Forelimb muscle (tissue), 1 donor: Measurements from ENCODE around the gene OLFML2B. TPM values are rescaled to one million over a fixed set of nuclear protein-coding genes. Genes with fewer than 3 reads are reported as not detected.

Experiments used
- DNase-seq: peaks from one replicate; pipeline ENCODE4 v3.0.0-alpha.2; 2013; ENCODE audit warnings: low read depth
- polyA plus RNA-seq: library from polyadenylated mRNA; unstranded; fragments of 120-200 nt; gene quantifications from one replicate; pipeline ENCODE4 v1.2.1, GENCODE V29; 2013; ENCODE audit not compliant: insufficient read length

The OLFML2B gene
- polyA plus RNA-seq, 1 donor = 83.5 TPM

DNA sequence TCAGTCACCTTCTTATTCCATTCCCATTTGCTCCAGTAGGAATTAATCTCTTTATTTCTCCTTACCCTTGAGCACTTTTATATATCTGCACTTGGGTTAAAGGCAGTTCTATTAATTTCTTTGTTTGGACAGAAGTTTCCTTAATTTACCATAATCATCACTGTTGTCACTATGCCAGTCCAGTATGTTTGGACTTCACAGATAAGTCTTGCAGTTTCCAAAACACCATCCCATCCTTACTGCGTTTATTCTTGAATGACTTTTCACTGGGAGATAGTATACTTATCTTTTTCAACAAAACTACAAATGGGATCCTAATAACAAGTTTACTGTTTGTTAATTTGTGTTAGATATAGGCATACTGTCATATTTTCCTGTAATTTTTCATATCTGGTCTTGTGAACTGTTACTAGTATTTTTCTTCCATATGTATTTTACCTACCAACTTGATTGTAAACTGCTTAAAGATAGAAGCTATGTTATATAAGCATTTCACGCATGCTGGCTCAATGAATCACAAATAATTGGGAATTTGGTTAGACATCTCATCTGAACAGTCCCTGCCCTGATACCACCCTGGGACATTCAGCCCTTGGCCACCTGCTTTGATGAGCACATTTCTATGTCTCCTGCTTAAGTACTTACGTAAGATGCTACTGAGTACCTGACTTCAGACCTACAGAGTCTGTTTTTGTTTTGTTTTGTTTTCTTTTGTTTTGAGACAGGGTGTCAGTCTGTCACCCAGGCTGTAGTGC lies 78.2 kb downstream of the OLFML2B start:
- no peak for DNase-seq

DNA sequence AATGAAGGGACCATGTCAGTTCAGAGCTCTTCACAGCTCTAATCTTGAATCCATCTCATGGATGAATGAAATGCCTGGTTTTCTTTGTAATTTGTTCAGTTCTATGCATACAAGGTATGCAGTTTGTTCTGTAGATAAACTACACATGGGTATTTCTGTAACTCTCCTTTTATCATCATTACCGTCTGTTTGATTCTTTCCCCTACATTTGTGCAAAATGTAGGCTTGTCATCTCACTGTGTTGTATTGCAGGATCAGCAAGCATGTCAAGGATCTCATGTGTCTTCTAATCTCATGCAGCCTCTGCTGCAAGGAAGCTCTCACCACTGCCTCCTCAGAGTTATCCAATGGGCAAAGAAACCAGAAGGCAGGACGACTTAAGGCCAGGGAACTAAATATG lies 79.3 kb downstream of the OLFML2B start:
- no peak for DNase-seq

DNA sequence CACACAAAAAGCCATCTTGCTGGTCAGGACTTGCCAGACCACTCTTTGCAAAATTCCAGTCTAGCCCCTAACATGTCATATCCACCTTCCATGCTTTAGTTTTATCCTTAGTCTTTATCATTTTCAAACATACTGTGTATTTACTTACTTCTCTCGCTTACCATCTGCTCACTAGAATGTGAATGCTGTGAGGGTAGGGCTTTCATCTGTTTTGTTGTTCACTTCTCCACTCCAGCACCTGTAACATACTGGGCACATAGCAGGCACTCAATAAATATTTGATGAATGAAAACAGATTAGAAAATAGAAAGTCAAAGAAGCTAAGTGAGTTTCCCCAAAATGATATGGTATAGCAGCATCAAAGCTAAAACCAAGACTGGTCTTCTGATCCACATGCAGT lies 79.9 kb downstream of the OLFML2B start:
- DNase-seq = no peak

DNA sequence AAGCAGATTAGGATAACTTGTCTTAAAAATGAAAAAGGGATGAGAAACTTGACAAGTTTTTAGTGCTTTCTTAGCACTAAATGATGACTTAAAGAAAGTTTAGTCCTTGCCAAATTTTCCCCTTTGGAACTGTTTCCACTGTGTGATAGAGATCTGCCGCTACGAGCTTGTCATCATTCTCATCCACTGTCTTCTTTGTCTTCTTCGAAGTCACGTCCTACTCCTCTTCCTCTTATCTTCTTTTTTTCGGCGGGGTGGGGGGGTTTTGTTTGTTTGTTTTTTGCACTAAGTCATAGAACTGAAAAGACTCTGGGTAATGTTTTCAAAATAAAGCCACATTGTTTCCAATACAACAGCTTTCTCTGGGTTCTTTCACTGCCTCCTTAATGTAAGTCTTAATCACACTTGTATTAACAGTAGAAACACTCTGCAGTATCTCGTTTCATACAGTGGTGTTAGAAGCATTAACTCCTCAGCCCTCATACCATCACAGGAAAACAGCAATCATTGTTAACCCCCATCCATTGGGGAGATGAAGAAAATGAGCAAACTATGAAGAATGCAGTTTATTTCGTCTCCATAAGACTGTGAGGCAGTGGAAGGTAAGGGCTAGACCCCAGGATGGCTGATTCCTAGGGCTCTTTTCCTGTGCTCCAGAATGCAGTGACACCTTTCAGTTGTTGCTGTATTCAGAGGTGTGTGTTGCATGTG lies 81.8 kb downstream of the OLFML2B start:
- DNase-seq = no peak

DNA sequence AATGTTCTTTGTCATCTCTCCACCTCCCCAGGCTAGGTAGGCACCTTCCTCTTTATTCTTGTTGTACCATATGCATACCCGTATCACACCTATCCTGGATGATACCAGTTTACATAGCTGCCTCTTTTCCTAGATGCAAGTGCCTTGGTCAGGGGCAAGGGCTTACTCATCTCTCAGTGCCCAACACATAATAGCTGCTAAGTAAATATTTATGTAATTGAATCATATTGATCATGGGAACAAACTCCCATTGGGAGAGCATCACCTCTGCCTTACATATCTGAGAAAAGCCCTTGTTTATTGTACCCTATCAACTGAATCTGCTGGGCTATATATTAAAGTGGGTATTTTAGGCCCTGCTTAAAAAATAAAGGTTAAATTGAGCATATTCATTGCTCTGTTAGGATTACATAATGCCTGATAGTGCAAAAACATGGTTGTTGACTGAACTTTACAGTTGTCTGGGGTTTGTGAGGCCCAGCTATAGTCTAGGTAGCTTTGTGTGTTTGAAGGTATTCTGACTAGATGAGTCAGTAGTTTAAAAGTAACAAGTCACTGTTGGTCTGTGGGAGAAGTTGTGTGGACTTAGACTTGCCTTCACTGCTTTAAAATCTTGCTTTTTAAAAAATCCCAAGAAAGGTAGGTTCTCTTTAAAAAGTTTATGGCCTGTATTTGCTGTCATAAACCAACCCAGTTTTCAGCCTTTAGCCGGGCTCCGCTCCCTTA lies 82.6 kb downstream of the OLFML2B start:
- no peak for DNase-seq

DNA sequence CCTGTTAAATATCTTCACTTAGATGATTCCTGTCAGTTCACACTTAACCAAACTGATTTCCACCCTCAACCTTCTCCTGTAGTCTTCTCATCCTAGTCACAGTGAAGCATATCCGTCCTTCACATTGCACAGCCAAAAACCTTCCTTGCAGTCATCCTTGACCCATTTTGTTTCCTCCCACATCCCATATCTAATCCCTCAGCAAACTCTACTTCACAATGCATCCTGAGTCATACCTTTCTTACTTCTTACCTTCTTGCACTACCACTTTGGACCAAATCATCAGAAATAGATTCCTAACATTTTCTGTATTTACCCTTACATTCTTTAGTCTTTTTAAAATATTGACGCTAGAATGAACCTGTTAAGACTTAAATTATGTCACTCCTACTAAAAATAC lies 86.9 kb downstream of the OLFML2B start:
- DNase-seq = no peak

DNA sequence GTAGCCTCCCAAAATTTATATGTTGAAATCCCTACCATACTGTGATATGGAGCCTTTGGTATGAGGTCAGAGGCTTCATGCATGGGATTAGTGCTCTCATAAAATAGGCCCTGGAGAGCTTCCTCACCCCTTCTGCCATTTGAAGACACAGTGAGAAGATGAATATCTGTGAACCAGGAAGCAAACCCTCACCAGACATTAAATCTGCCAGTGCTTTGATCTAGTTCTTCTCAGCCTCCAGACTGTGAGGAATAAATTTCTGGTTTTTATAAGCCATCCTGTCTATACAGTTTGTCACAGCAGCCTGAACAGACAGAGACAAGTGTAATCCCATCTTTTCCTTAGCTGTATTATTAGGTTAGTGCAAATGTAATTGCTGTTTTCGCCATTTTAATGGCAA lies 88.4 kb downstream of the OLFML2B start:
- DNase-seq = no peak

DNA sequence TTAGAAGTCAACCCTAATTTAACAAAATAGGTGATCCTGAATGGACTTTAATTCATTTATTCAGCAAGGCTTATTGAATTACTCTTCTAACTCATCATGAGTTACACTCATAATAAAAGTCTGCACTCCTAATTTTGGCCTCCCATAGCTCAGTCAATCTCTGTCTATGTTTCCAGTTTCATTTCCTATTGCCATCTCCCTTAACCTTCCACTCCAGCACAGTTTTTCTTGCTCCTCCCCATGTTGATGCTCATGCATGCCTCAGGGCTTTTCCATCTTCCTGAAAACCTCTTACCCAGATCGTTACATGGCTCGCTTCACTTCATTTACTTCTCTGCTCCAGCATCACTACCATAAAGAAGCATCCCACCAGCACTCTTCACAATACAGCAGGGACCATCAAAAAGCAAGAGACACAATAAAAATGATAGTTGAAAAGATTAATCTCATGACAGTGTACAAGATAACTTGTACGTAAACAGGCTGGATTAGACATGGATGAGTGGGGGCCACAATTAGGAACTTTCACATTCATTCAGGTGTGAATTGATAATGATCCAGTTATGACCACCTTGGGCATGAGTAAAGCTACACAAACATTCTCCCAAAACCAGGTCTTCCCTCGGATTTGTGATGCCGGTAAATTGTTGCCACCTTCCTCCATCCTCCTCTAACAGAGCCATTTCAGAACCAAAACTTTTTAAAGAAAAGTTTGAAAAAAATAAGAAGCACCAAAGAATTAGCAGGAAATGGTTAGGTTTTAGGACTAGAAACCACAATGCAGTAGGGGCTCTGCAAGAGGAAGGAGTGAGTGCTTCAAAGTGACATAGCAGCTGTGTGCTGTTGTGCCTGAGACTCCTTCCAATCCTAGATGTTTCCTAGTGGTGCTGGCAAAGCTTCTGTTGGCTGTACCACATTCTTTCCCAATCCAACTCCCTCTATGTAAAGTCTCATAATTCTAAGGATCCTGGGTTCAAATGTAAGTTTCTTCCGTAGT lies 89.8 kb downstream of the OLFML2B start:
- DNase-seq = no peak

Other genes starting within 250 kb of the OLFML2B start
- 0.56 TPM for gene NOS1AP, start 45.8 kb upstream of the OLFML2B start, polyA plus RNA-seq